Esophagus squamous epithelium (tissue), 5 donors: ENCODE measurements around the gene MPO. TPM values are rescaled to one million over a fixed set of nuclear protein-coding genes. Genes with fewer than 3 reads are reported as not detected.

Experiments
- DNase-seq: peaks from one replicate; lab custom pipeline; 2025; lab: John Stamatoyannopoulos, UW
- H3K27ac ChIP-seq, 4 donors: fragments of 200-600 bp; sonication (generic); one replicate each; pipeline ENCODE4 v1.5.1; 2016 to 2019; ENCODE audit warnings: mild to moderate bottlenecking in 1 of 4
- H3K27me3 ChIP-seq, 4 donors: fragments of 200-600 bp; sonication (generic); 1 replicate in 3 of 4; 2 replicates in 1 of 4; pipeline versions ENCODE4 v1.5.1 to v1.6.0; 2017 to 2021; ENCODE audit warnings: antibody characterized with exemption in 1 of 4
- H3K36me3 ChIP-seq, 3 donors: fragments of 200-600 bp; sonication (generic); one replicate each; pipeline ENCODE4 v1.5.1; 2016 to 2019
- H3K4me1 ChIP-seq, 3 donors: fragments of 200-600 bp; sonication (generic); one replicate each; pipeline ENCODE4 v1.5.1; 2017 to 2019
- H3K4me3 ChIP-seq, 4 donors: fragments of 200-600 bp; sonication (generic); 1 replicate in 3 of 4; 2 replicates in 1 of 4; pipeline ENCODE4 v1.5.1; 2016 to 2019; ENCODE audit warnings: mild to moderate bottlenecking in 2 of 4, moderate library complexity in 1 of 4
- H3K9me3 ChIP-seq, 3 donors: fragments of 200-600 bp; sonication (generic); one replicate each; pipeline ENCODE4 v1.5.1; 2016 to 2019
- POLR2A ChIP-seq, 4 donors: fragments of 450-650 bp; IDR thresholded peaks; one replicate each; pipeline ENCODE4 v1.6.1; 2017; ENCODE audit warnings: antibody characterized with exemption in 4 of 4, mild to moderate bottlenecking in 4 of 4, moderate library complexity in 3 of 4
- WGBS, 2 donors: methylation state at CpG; one replicate each; pipeline ENCODE4 v1.1.5; 2018; 5-methylcytosine and 5-hydroxymethylcytosine counted together
- intact Hi-C: fragments of 100-400 bp; cut with DNase I; formaldehyde crosslinking; loops from one replicate; pipeline ENCODE4 v1.15.0; 2022
- total RNA-seq, 4 donors: library from RNA; depleted of rRNA; stranded (reverse); fragments of >200 nt; gene quantifications; one replicate each; pipeline ENCODE4 v1.1.0, GENCODE V29; 2016
- TF ChIP-seq, protein P1 (sequence below), 6 experiments: fragments of 450-650 bp in 4 of 6; fragments of 200-600 bp in 2 of 6; sonication (generic) in 2 of 6; IDR thresholded peaks; one replicate each; pipeline ENCODE4 v1.5.1; 2016 to 2019; ENCODE audit warnings: antibody characterized with exemption in 6 of 6, mild to moderate bottlenecking in 4 of 6, moderate library complexity in 4 of 6
- donor health status: DM: yes; HTN: yes; CAD: no.

Gene MPO
- total RNA-seq, 4 donors from 2014 or later: not detected

DNA sequence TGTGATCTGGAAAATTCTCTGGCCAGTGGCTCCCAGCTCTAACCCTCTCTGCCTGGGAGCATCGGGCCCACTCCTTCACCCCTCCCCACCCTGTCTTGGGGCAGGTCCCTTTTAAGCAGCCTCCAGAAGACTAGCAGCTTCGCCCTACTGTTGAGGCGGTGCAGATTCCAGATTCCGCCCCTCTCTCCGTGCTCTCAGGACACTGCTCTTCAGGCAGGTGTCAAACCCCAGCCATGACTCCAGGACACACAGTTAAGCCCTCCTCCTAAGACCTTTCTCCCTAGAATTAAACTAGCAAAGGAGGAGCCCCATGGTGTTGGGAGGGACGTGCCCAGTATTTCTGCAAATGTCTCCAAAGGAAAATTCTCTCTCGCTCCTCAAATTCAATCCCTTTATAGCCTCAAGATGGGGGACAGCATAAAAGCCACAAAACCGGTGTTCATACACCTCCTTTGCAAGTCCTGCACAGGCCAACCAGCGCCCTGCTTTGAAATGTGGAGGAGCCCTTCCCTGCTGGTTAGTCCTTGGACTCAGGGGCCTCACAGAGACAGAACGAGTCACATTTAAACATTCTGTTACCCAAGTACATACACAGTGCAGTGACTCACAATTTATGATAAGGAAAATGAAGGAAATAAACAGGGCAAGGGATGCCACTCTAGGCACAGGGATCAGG lies 35.2 kb downstream of the MPO start:
- DNase-seq: no peak
- Histone ChIP-seq H3K4me3 (no peak overlapping the region), H3K27me3 (peaks cover 0 to 86% (median 3%) of the 10 kb centered on the region in 4 donors)

DNA sequence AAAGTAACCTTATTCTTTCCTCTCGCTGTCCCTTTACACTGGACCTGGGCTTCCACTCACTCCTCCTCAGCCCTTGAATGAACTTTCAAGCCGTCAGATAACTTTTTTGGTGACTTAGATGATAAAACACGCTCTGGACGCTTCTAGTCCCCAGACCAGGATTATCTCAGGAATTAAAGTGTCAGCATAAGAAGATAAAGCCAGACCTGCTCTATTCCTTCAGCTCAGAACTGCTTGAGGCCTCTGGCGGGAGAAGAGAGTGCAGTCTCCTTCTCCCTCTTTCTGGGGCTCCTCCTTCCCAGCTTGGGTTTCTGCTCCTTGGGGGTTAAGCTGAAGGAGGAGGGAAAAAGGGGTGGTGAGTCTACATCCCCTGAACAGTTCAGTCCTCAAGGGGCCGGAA lies 35.8 kb downstream of the MPO start:
- WGBS, 2 donors: 68 to 78% methylated on average over 6 of the region's 6 CpGs
- intact Hi-C loops: no loop called here
- Histone ChIP-seq H3K4me3 (no peak overlapping the region), H3K36me3 (no peaks in the 10 kb centered on the region), H3K27ac (no peak overlapping the region), H3K4me1 (peaks cover 8 to 13% (median 9%) of the 10 kb centered on the region in 3 donors), H3K9me3 (no peaks in the 10 kb centered on the region), H3K27me3 (peaks cover 0 to 86% (median 1%) of the 10 kb centered on the region in 4 donors)
- no peak for DNase-seq
- no peak for TF ChIP-seq POLR2A (IDR thresholded peaks at IDR 0.05)
- TF ChIP-seq, protein P1, sequence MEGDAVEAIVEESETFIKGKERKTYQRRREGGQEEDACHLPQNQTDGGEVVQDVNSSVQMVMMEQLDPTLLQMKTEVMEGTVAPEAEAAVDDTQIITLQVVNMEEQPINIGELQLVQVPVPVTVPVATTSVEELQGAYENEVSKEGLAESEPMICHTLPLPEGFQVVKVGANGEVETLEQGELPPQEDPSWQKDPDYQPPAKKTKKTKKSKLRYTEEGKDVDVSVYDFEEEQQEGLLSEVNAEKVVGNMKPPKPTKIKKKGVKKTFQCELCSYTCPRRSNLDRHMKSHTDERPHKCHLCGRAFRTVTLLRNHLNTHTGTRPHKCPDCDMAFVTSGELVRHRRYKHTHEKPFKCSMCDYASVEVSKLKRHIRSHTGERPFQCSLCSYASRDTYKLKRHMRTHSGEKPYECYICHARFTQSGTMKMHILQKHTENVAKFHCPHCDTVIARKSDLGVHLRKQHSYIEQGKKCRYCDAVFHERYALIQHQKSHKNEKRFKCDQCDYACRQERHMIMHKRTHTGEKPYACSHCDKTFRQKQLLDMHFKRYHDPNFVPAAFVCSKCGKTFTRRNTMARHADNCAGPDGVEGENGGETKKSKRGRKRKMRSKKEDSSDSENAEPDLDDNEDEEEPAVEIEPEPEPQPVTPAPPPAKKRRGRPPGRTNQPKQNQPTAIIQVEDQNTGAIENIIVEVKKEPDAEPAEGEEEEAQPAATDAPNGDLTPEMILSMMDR (IDR thresholded peaks at IDR 0.05): no peak

More for the DNA sequence above, 35.2 kb downstream of the MPO start:
- Histone ChIP-seq H3K4me1 (peaks cover 8 to 14% (median 9%) of the 10 kb centered on the region in 3 donors), H3K27ac (no peak overlapping the region), H3K9me3 (no peaks in the 10 kb centered on the region), H3K36me3 (no peaks in the 10 kb centered on the region)
- intact Hi-C loops: no loop called here
- TF ChIP-seq, protein P1 (IDR thresholded peaks at IDR 0.05): no peak
- TF ChIP-seq POLR2A (IDR thresholded peaks at IDR 0.05): no peak
- WGBS, 2 donors: 55 to 76% methylated on average over 7 to 8 of the region's 10 CpGs

DNA sequence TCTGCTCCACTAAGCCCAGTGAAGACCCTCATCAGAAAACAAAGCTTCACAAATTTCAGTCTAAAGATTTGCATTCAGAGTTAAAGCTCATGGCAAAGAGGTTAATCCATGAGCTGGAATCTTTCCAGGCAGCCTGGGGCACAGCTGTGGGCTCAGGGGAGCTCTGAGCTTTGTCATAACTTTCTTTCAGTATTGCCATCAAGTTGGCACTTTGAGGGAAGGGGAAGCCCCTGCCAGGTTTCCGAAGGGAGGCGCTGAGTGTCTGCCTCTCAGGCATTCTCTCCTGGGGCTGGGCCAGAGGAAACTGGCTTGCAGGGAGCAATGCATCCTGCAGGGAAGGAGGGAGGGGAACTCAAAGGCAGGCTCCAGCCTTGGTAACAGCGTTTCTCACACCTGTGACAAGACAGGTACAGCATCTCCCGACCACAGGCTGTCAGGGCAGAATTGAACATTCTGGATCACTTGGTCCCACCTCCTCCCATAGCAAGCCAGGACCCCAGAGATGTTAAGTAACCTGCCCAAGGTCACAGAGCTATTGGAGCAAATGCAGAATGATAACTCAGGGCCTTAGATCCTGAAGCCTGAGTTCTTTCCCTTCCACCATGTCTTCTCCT lies 38.5 kb downstream of the MPO start:
- WGBS, 2 donors: 17% methylated on average over 1 of the region's 4 CpGs; no CpG with 5 or more reads in 1 of the 2 donors
- no peaks in the 10 kb centered on the region for H3K9me3 ChIP-seq
- no peak overlapping the region for H3K27ac ChIP-seq
- no peaks in the 10 kb centered on the region for H3K4me1 ChIP-seq
- TF ChIP-seq POLR2A (IDR thresholded peaks at IDR 0.05): no peak
- TF ChIP-seq, protein P1 (IDR thresholded peaks at IDR 0.05): no peak
- intact Hi-C loops: no loop called here
- no peak for DNase-seq
- H3K27me3 ChIP-seq: peaks cover 0 to 89% (median 1%) of the 10 kb centered on the region in 4 donors
- H3K4me3 ChIP-seq: no peak overlapping the region
- no peaks in the 10 kb centered on the region for H3K36me3 ChIP-seq

DNA sequence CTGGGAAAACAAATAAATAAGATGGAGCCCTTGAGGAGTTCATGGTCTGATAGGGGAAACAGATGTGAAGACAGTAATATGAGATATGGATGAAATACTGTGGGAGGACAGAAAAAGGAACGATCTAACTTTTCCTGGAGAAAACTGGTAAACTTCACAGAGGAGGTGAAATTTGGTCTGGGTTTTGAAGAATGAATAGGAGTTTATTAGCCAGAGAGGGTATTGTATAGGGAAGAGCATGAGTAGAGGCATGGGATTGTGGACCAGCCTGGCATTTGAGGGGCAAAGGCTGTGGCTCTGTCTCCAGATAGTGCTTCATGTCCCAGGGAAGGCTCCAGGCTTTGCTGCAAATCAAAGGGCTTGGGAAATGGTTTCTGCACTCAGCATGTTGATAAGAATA lies 40.7 kb downstream of the MPO start:
- no peaks in the 10 kb centered on the region for H3K36me3 ChIP-seq
- WGBS, 2 donors: 71 to 81% methylated on average over 1 of the region's 1 CpG
- TF ChIP-seq, protein P1 (IDR thresholded peaks at IDR 0.05): no peak
- no peak for TF ChIP-seq POLR2A (IDR thresholded peaks at IDR 0.05)
- H3K27ac ChIP-seq: no peak overlapping the region
- no peaks in the 10 kb centered on the region for H3K4me1 ChIP-seq
- no peak overlapping the region for H3K4me3 ChIP-seq
- peaks cover 0 to 95% (median 1%) of the 10 kb centered on the region in 4 donors for H3K27me3 ChIP-seq
- intact Hi-C loops: no loop called here
- no peaks in the 10 kb centered on the region for H3K9me3 ChIP-seq
- no peak for DNase-seq

DNA sequence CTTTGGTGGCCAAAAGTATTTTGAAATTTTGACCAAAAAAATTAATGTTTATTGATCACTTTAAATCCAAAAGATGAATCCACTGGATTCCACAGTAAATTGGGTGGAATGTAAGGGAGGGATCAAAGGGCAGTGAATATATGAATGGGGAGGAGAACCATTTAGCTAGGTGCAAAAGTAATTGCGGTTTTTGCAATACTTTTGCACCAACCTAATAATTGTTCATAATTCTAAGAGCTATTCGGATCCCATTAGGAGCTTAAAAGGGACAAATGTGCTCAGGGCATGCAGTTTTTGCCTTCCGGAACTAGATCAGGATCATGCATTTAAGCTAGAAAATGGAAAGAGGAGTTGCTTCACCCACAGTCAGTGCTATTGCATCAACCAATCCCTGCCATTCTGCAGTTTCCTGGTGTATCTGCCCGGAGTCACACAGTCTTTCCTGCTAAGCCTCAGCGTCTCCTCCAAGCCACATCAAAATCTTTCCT lies 42.5 kb downstream of the MPO start, which contains the start of gene LPO:
TSS of gene LPO (plus strand) at position 438 of the 488 bp plus-strand sequence. CDS start 4,396 bp downstream, outside the sequence.
- H3K4me3 ChIP-seq: no peak within 1 kb of the TSS
- intact Hi-C loops: no loop called here
- no peak within 1 kb of the TSS for H3K27ac ChIP-seq
- peaks cover 0 to 96% (median 1%) of the 10 kb centered on the region in 4 donors for H3K27me3 ChIP-seq
- no peaks in the 10 kb centered on the region for H3K36me3 ChIP-seq
- DNase-seq: no peak
- no peak for TF ChIP-seq POLR2A (IDR thresholded peaks at IDR 0.05)
- TF ChIP-seq, protein P1 (IDR thresholded peaks at IDR 0.05): no peak
- no peaks in the 10 kb centered on the region for H3K9me3 ChIP-seq
- 64 to 77% methylated on average over 5 of the region's 5 CpGs for WGBS, 2 donors
- no peaks in the 10 kb centered on the region for H3K4me1 ChIP-seq
